BE2C (cell line): Measurements from ENCODE around the gene SUMO2.
"Not testable (repeated sequence)": the region's sequence is repeated elsewhere in the genome, so short reads cannot be mapped to it uniquely, and the experiment has no call there.

Source experiments
- DNase-seq: peaks from one replicate; pipeline ENCODE4 v3.0.0-alpha.2; 2020
- H3K27me3 ChIP-seq: fragments of 250-450 bp; sonication (Bioruptor Pico); 2 replicates; pipeline ENCODE4 v1.5.1; 2020; ENCODE audit warnings: mild to moderate bottlenecking
- H3K36me3 ChIP-seq: fragments of 250-450 bp; sonication (Bioruptor Pico); 2 replicates; pipeline ENCODE4 v1.5.1; 2020; ENCODE audit warnings: mild to moderate bottlenecking
- H3K4me1 ChIP-seq: fragments of 250-450 bp; sonication (Bioruptor Pico); 2 replicates; pipeline ENCODE4 v1.5.1; 2020
- H3K4me3 ChIP-seq: 2 replicates; pipeline ENCODE4 v1.5.1; 2011; ENCODE audit warnings: low read depth, low read length
- H3K9me3 ChIP-seq: fragments of 250-450 bp; sonication (Bioruptor Pico); 2 replicates; pipeline ENCODE4 v1.5.1; 2020
- CTCF ChIP-seq: IDR thresholded peaks from 2 replicates; pipeline ENCODE4 v1.5.1; 2012; ENCODE audit warnings: mild to moderate bottlenecking, low read depth, low read length

SUMO2 gene

GRCh38 chr17:75128694-75129505 lies 53.9 kb downstream of the SUMO2 start:
- H3K4me1 ChIP-seq = peaks cover 13% of the 10 kb centered on the region
- no peaks in the 10 kb centered on the region for H3K9me3 ChIP-seq
- H3K4me3 ChIP-seq = no peak overlapping the region
- no peak for TF ChIP-seq CTCF
- no peaks in the 10 kb centered on the region for H3K27me3 ChIP-seq
- DNase-seq = no peak
- H3K36me3 ChIP-seq = peaks cover 17% of the 10 kb centered on the region

GRCh38 chr17:75127936-75128335 lies 54.8 kb downstream of the SUMO2 start:
- Histone ChIP-seq H3K36me3 (peaks cover 17% of the 10 kb centered on the region), H3K4me1 (peaks cover 14% of the 10 kb centered on the region)
- not testable (repeated sequence) for DNase-seq, H3K27me3 ChIP-seq, H3K9me3 ChIP-seq, H3K4me3 ChIP-seq

DNA sequence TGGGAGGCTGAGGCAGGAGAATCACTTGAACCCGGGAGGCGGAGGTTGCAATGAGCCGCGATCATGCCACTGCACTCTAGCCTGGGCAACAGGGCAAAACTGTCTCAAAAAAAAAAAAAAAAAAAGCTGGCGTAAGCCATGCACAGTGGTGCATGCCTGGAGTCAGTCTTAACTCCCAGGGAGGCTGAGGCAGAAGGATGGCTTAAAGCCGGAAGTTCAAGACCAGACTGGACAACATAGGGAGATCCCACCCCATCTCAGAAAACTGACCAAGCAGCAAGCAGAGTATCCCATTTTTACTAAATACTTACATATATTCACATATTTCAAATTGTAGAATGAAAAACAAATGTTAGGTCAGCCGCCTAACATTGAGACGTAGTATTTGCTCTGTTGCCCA lies 55.8 kb downstream of the SUMO2 start:
- Histone ChIP-seq H3K27me3 (no peaks in the 10 kb centered on the region), H3K9me3 (no peaks in the 10 kb centered on the region), H3K4me1 (peaks cover 14% of the 10 kb centered on the region), H3K36me3 (peaks cover 15% of the 10 kb centered on the region), H3K4me3 (no peak overlapping the region)
- no peak for TF ChIP-seq CTCF
- no peak for DNase-seq

- no peak for TF ChIP-seq CTCF
- Histone ChIP-seq H3K4me3 (no peak overlapping the region), H3K4me1 (peaks cover 14% of the 10 kb centered on the region), H3K9me3 (no peaks in the 10 kb centered on the region), H3K27me3 (no peaks in the 10 kb centered on the region), H3K36me3 (peaks cover 15% of the 10 kb centered on the region)
- DNase-seq = no peak
These were observed 56.8 kb downstream of the SUMO2 start for GRCh38 chr17:75125984-75126383.

DNA sequence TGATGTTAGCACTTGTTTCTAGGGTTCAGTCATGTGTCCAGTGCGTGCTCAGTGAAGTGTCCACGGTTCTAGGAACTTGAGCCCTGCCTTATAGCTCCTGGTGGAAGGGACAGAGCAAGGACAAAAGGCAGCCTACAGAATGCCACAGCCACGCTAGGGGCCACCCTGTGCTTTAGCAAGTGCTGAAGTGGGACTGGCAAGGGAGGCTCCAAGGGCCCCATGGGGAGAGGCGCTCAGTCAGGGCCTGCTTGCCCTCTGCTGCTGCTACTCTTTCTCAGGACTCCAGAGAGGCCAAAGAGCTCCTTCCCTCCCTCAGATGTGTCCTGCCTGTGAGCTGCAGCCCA lies 58.0 kb downstream of the SUMO2 start:
- no peaks in the 10 kb centered on the region for H3K9me3 ChIP-seq
- H3K4me1 ChIP-seq = peaks cover 14% of the 10 kb centered on the region
- DNase-seq = no peak
- H3K4me3 ChIP-seq = peak overlapping the region; percentile 19
- no peaks in the 10 kb centered on the region for H3K27me3 ChIP-seq
- H3K36me3 ChIP-seq = peaks cover 9% of the 10 kb centered on the region
- TF ChIP-seq CTCF = no peak

- no peak for TF ChIP-seq CTCF
- Histone ChIP-seq H3K4me1 (peaks cover 14% of the 10 kb centered on the region), H3K9me3 (no peaks in the 10 kb centered on the region), H3K4me3 (peak overlapping the region; percentile 19), H3K27me3 (no peaks in the 10 kb centered on the region), H3K36me3 (peaks cover 4% of the 10 kb centered on the region)
- DNase-seq = peak; percentile 89
These were observed 58.5 kb downstream of the SUMO2 start for GRCh38 chr17:75124041-75124818.
